DLD1 (cell line): ENCODE data around the gene IL1B.

Experiments used
- in situ Hi-C: cut with HindIII; loops from 2 replicates; pipeline ENCODE4 v1.10.0; 2017; ENCODE audit warnings: low sequenced_read_pairs

The IL1B gene

GRCh38 chr2:112836695-112837117 lies at the start of gene IL1B:
IL1B (minus strand) TSS chr2:112836779; CDS start chr2:112836229, 550 bp downstream.
- in situ Hi-C loops, result no loop called here

- in situ Hi-C loops, result no loop called here
These were observed 49.7 kb upstream of the IL1B start for GRCh38 chr2:112886291-112886690.

GRCh38 chr2:112885506-112885902 lies 48.9 kb upstream of the IL1B start:
- in situ Hi-C loops, result no loop called here

GRCh38 chr2:112884869-112885505 lies 48.4 kb upstream of the IL1B start:
- in situ Hi-C loops, result no loop called here

GRCh38 chr2:112883669-112884068 lies 47.1 kb upstream of the IL1B start:
- in situ Hi-C loops, result no loop called here

- in situ Hi-C loops, result no loop called here
These were observed 44.8 kb upstream of the IL1B start for GRCh38 chr2:112881217-112881985.

- in situ Hi-C loops, result no loop called here
These were observed 44.1 kb upstream of the IL1B start for GRCh38 chr2:112880696-112881095.

GRCh38 chr2:112880091-112880531 lies 43.5 kb upstream of the IL1B start:
- in situ Hi-C loops, result no loop called here

- in situ Hi-C loops, result loop anchor here (5.0 kb wide), 2 partner anchors 58 to 132 kb away; no protein-coding TSS in a partner anchor
These were observed 43.0 kb upstream of the IL1B start for GRCh38 chr2:112879491-112880041.

GRCh38 chr2:112877423-112877822 lies 40.8 kb upstream of the IL1B start:
- in situ Hi-C loops, result loop anchor here (5.0 kb wide), 2 partner anchors 60 to 130 kb away; no protein-coding TSS in a partner anchor

GRCh38 chr2:112876971-112877361 lies 40.4 kb upstream of the IL1B start:
- in situ Hi-C loops, result loop anchor here (5.0 kb wide), 2 partner anchors 60 to 130 kb away; no protein-coding TSS in a partner anchor

GRCh38 chr2:112876257-112876970 lies 39.8 kb upstream of the IL1B start:
- in situ Hi-C loops, result loop anchor here (5.0 kb wide), 2 partner anchors 61 to 129 kb away; no protein-coding TSS in a partner anchor

- in situ Hi-C loops, result no loop called here
These were observed 34.6 kb upstream of the IL1B start for GRCh38 chr2:112870841-112871835.

GRCh38 chr2:112869258-112869842 lies 32.8 kb upstream of the IL1B start:
- in situ Hi-C loops, result no loop called here

- in situ Hi-C loops, result no loop called here
These were observed 31.4 kb upstream of the IL1B start for GRCh38 chr2:112867701-112868631.

GRCh38 chr2:112866128-112866835 lies 29.7 kb upstream of the IL1B start:
- in situ Hi-C loops, result no loop called here

GRCh38 chr2:112864072-112864471 lies 27.5 kb upstream of the IL1B start:
- in situ Hi-C loops, result no loop called here
